HG03575 (cell line): ENCODE data around the gene XYLT1.

Source experiments
- ATAC-seq: cut with Tn5 transposase; IDR thresholded peaks from one replicate; pipeline ENCODE4 v1.9.1; 2021; ENCODE audit not compliant: unreplicated experiment, insufficient number of reproducible peaks, low FRiP score; ENCODE audit errors: extremely low read depth

The XYLT1 gene

GRCh38 chr16:17160920-17161431, 309.8 kb downstream of the XYLT1 start:
- no peak for ATAC-seq

DNA sequence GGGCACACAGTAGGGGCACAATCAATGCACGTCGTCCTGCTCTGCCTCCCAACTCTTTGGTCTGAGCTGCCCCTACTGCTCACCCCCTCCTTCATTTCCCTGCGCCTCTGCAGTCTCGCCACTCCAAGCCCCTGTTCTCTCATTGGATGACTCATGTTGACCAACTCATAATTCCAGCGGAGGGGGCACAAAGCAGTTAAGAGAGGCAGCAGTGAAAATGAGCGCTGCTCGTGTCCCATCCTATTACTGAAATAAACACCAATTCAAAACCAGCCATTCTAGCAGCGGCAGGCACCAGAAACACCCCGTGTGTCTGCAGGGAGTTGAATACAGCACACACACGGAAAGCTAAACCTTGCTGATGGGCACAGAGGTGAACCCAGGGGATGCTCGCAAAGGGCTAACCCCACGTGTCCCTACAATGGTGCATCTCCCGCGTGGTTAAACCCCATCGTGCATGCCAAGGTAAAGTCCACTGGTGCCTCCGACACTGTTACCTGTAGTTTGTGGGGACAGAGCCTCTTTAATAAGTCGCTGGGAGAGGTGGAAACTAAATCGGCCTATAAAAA, 310.4 kb downstream of the XYLT1 start:
- ATAC-seq, result no peak

DNA sequence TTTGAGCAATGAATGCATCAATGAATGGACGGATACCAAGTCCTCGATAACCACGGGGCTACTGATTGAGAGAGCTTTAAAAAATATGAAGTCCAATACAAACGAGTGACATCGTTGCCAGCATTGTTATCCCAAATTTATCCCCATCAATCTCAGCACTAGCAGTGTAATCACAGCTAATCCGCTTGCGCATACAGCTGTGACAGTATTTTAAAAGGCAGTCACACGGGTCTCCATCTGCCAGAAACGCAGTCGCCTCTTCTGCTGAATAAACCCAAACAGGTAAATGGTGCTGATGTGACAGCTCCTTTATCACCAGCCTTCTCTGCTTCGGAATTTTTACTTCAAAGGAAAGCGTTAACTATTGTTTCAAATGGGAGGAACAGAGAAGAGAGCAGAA, 311.1 kb downstream of the XYLT1 start:
- no peak for ATAC-seq

GRCh38 chr16:17155936-17156335, 314.8 kb downstream of the XYLT1 start:
- ATAC-seq, result no peak

- no peak for ATAC-seq
Observed at GRCh38 chr16:17155485-17155884, 315.3 kb downstream of the XYLT1 start.

- ATAC-seq, result no peak
Observed at GRCh38 chr16:17154981-17155380, 315.8 kb downstream of the XYLT1 start.

- ATAC-seq, result no peak
Observed at GRCh38 chr16:17152311-17152710, 318.4 kb downstream of the XYLT1 start.

DNA sequence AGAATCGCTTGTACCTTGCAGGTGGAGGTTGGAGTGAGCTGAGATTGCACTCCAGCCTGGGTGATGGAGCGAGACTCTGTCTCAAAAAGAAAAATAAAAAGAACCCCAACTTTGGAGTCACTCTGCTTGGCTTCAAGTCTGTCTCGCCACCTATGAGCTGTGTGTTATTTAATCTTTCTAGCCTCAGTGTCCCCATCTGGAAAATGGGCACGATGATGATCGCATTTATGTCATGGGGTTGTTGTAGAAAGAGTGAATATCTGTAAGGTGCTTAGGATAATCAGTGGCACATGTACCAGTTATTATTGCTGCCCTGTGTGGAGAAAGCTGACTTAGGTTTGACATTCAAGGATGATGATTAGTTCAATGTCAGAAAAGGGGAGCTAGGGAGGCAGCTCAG, 319.4 kb downstream of the XYLT1 start:
- no peak for ATAC-seq

DNA sequence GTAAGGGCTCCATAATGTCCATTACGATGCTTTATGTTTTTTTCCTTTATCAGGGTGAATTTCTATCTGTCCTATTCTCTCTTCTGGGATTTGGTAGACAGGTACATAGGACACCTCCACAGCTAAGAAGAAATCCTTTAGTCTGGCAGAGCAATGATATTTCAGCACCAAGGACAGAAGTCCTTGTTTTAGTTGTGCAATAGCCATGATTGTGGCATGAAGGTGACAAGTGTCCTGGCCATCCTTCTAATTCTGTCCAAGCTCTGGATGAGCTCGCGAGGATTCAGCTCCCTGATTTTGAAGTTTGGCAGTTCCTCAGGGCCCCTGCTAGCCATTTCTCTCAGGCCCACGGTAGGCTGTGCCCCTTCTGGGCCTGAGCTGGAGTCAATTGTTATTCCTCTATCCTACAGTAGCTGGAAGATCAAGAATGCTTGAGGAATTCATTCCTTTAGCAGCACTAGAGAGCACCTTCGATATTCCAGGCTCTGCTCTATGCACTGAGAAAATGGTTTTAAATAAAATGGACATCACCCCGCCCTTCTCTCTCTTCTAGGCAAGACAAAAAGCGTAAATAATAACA, 320.8 kb downstream of the XYLT1 start:
- ATAC-seq, result no peak

- ATAC-seq, result no peak
Observed at GRCh38 chr16:17147942-17148341, 322.8 kb downstream of the XYLT1 start.

DNA sequence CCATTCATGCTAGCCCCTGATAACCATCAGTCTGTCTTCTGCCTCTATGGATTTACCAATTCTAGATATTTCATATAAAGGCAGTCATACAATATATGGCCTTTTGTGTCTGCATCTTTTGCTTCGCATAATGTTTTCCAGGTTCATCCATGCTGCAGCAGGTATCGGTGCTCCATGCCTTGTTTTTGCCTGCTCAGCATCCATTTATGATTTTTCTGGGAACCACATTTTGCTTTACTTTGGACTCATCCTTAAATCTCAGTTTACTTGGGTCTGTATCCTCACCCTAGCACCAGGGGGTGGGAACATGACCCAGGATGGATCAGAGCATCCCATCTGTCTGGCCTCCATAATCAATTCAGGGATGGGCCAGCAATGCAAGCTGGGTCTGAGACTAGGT, 325.7 kb downstream of the XYLT1 start:
- no peak for ATAC-seq

DNA sequence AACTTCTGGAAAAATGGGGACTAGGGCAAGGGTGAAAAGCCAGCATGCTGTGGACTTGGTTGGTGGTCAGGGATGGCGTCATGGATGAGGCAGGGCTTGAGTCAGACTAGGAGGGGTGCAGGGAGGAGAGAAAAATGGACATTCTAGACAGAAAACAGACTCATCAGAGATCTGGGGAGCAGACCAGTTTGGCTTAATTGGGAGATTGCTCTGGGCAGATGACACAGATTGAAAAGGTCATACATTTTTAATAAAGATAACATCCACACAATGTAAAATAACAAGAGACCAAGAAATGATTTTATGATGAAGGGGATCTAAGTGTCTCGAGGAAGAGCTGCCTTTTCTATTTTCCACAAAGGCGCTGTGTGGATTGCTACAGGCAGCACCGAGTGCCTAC, 326.3 kb downstream of the XYLT1 start:
- no peak for ATAC-seq

GRCh38 chr16:17143546-17144419, 327.0 kb downstream of the XYLT1 start:
- ATAC-seq, result no peak

DNA sequence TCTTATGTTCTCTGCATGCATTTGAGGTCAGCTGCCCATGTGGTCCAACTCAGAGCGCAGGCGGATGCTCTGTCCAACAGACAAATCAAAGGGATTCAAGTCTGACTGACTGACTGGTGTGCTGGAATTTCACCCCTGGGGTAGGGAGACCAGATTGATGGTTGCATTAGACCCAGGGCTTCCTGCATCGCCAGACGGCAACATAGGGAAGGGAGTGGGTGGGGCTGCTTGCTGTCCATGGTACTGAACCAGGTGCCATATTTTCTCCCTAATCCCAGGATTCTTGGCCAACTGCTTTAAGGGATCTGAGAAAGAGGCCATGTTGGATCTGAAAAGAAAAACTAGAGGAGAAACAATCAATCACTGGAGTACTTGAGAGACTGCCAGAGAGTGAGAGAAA, 332.0 kb downstream of the XYLT1 start:
- no peak for ATAC-seq

GRCh38 chr16:17135439-17135838, 335.3 kb downstream of the XYLT1 start:
- no peak for ATAC-seq

DNA sequence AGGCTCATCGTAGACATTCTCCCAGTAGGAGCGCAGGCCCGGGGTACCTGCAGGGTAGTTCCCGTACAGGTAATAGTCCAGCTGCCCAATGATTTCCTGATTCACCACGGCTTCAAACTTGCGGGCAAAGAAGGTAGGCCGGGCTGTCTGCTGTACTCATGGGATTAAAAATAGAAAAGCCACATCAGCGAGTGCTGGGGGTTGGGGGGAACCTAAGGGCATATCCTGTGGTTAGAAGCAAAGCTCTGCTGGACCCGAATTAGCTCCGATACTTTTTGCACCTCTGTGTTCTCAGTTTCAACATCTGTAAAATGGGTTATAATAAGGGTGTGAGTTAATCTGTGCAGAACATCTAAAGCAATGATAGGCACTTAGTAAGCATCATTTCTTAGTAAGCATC, 336.2 kb downstream of the XYLT1 start:
- ATAC-seq, result no peak

DNA sequence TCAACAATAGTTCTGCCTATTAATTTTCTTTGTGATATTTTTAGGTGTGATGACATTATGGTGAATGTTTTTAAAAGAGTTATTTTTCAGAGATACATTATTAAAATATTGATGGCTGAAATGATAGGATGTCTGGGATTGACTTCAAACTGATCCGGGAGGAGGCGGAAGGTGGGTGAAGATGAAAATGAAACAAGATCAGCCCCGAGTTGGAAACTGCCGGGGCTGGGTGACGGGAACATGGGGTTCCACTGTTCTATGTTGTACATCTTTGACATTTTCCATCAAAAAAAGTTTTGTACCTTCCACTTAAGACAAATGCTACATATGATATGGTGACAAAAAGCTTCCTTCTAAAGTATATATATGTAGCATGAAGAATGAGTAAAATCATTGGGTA, 336.9 kb downstream of the XYLT1 start:
- ATAC-seq, result no peak

GRCh38 chr16:17131351-17131750, 339.4 kb downstream of the XYLT1 start:
- ATAC-seq, result no peak

DNA sequence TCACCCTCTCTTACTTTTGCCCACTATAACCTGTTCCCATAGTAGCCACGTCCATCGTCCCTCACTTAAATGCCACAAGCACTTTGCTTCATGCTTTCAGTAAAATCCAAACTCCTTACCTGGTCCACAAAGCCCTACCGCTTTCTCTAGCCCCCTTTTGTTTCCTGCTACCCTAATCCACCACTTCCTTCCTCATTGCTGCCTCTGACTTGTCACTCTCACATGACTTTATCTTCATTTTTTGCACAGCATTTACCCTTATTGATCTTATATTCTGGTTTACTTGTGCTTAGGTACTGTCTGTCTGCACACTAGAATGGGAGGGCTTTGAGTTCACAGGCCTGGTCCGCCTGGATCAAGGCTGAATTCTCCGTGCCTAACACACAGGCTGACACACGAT, 340.0 kb downstream of the XYLT1 start:
- no peak for ATAC-seq

GRCh38 chr16:17129971-17130370, 340.8 kb downstream of the XYLT1 start:
- ATAC-seq, result no peak
